K562 (cell line): Measurements from ENCODE around the gene RNF41. TPM values are rescaled to one million over a fixed set of nuclear protein-coding genes. Genes with fewer than 3 reads are reported as not detected.

ENCODE experiments used
- CXXC5 ChIP-seq: fragments of 250-450 bp; sonication (Bioruptor Pico); IDR thresholded peaks from 2 replicates; pipeline ENCODE4 v1.8.0; 2022; ENCODE audit warnings: inconsistent platforms, mild to moderate bottlenecking, moderate library complexity
- E2F6 ChIP-seq, 2 experiments: IDR thresholded peaks; 2 replicates each; pipeline ENCODE4 v1.6.1; 2011; ENCODE audit warnings: borderline replicate concordance in 1 of 2, control low read depth in 1 of 2, low read depth in 1 of 2, low read length in 1 of 2, mild to moderate bottlenecking in 1 of 2, mixed read lengths in 1 of 2, moderate library complexity in 1 of 2; ENCODE audit not compliant: insufficient read depth in 1 of 2, insufficient read length in 1 of 2, poor library complexity in 1 of 2, severe bottlenecking in 1 of 2; ENCODE audit errors: extremely low read depth in 1 of 2
- FOXA3 ChIP-seq, 2 experiments: fragments of 450-650 bp in 1 of 2; sonication (generic) in 1 of 2; formaldehyde crosslinking; IDR thresholded peaks in 1 of 2; conservative IDR thresholded peaks in 1 of 2; 2 replicates each; pipeline versions ENCODE4 v1.4.0 to v1.8.0; 2020 to 2022; ENCODE audit warnings: mild to moderate bottlenecking in 2 of 2, missing genetic modification reagents in 1 of 2
- ILK ChIP-seq: fragments of 450-650 bp; IDR thresholded peaks from 2 replicates; pipeline ENCODE4 v1.6.1; 2016; ENCODE audit warnings: missing genetic modification characterization, low read depth, mild to moderate bottlenecking, missing compliant biosample characterization, moderate library complexity, borderline replicate concordance
- NEUROD1 ChIP-seq: fragments of 150-350 bp; IDR thresholded peaks from 2 replicates; pipeline ENCODE4 v1.6.1; 2014; ENCODE audit warnings: borderline replicate concordance, low read length, low read depth; ENCODE audit not compliant: partially characterized antibody
- POLR2AphosphoS2 ChIP-seq: IDR thresholded peaks from 2 replicates; pipeline ENCODE4 v1.6.1; 2012; ENCODE audit warnings: low read length, improper control_type of control experiment
- RCOR1 ChIP-seq, 2 experiments: IDR thresholded peaks; 2 replicates each; pipeline ENCODE4 v1.6.1; 2012; ENCODE audit warnings: low read depth in 2 of 2, low read length in 2 of 2, borderline replicate concordance in 1 of 2, improper control_type of control experiment in 1 of 2
- SNAPC5 ChIP-seq: fragments of 250-450 bp; sonication (Bioruptor Pico); IDR thresholded peaks from 2 replicates; pipeline ENCODE4 v1.8.0; 2021; ENCODE audit warnings: moderate library complexity, mild to moderate bottlenecking, inconsistent platforms
- TAF9B ChIP-seq: fragments of 450-650 bp; IDR thresholded peaks from 2 replicates; pipeline ENCODE4 v1.6.1; 2018; ENCODE audit warnings: mild to moderate bottlenecking; ENCODE audit not compliant: partially characterized antibody
- TCF15 ChIP-seq: fragments of 250-450 bp; sonication (Bioruptor Pico); IDR thresholded peaks from 2 replicates; pipeline ENCODE4 v1.8.0; 2022; ENCODE audit warnings: moderate library complexity, mild to moderate bottlenecking, inconsistent platforms
- TCF7 ChIP-seq: sonication (generic); IDR thresholded peaks from 2 replicates; pipeline ENCODE4 v1.6.1; 2016; ENCODE audit warnings: antibody characterized with exemption, borderline replicate concordance
- TEAD1 ChIP-seq, 2 experiments: fragments of 450-650 bp in 1 of 2; sonication (generic) in 1 of 2; formaldehyde crosslinking; IDR thresholded peaks; 2 replicates each; pipeline versions ENCODE4 v1.4.0 to v1.8.0; 2020 to 2022; ENCODE audit warnings: mild to moderate bottlenecking in 2 of 2, missing genetic modification reagents in 1 of 2
- TEAD4 ChIP-seq, 2 experiments: sonication (generic) in 1 of 2; formaldehyde crosslinking in 1 of 2; IDR thresholded peaks; 2 replicates each; pipeline versions ENCODE4 v1.6.1 to v1.8.0; 2012 to 2022; ENCODE audit warnings: borderline replicate concordance in 1 of 2, inconsistent platforms in 1 of 2, low read length in 1 of 2, mild to moderate bottlenecking in 1 of 2, missing genetic modification reagents in 1 of 2
- THRB ChIP-seq: fragments of 450-650 bp; formaldehyde crosslinking; conservative IDR thresholded peaks from 2 replicates; pipeline ENCODE4 v1.4.0; 2022; ENCODE audit warnings: mild to moderate bottlenecking, missing genetic modification characterization
- ZBTB2 ChIP-seq: fragments of 450-650 bp; IDR thresholded peaks from 2 replicates; pipeline ENCODE4 v1.6.1; 2016; ENCODE audit warnings: antibody characterized with exemption
- ZKSCAN1 ChIP-seq: fragments of 150-350 bp; IDR thresholded peaks from 2 replicates; pipeline ENCODE4 v1.6.1; 2016; ENCODE audit warnings: low read depth, low read length
- ZNF639 ChIP-seq, 2 experiments: fragments of 200-800 bp in 1 of 2; sonication (Bioruptor generic) in 1 of 2; sonication (generic) in 1 of 2; formaldehyde crosslinking in 1 of 2; IDR thresholded peaks in 1 of 2; conservative IDR thresholded peaks in 1 of 2; 2 replicates each; pipeline versions ENCODE4 v1.5.0 to v1.6.1; 2016 to 2020; ENCODE audit warnings: missing compliant biosample characterization in 1 of 2, missing genetic modification characterization in 1 of 2, missing genetic modification reagents in 1 of 2
- polyA plus RNA-seq, 8 experiments: library from polyadenylated mRNA; depleted of rRNA in 4 of 8; stranded (reverse) in 5 of 8; unstranded in 3 of 8; fragments of >200 nt; fragmentation: Nextera tagmentation in 2 of 8; fragmentation: Illumina TruSeq in 1 of 8; extraction: Ambion mirVana in 2 of 8; extraction: Trizol in 1 of 8; gene quantifications; 2 replicates each; pipeline versions ENCODE4 v1.2.1 to v1.2.3, GENCODE V29; 2011 to 2014; ENCODE audit warnings: inconsistent platforms in 1 of 8, missing spikeins in 1 of 8
- total RNA-seq, 7 experiments: library from RNA; depleted of rRNA in 6 of 7; stranded (reverse); fragments of >200 nt in 6 of 7; fragmentation: Illumina TruSeq in 2 of 7; extraction: Trizol in 2 of 7; gene quantifications; 2 replicates each; pipeline versions ENCODE4 v1.2.1 to v1.2.3, GENCODE V29; 2011 to 2021; ENCODE audit warnings: low replicate concordance in 1 of 7

RNF41 gene
- total and polyA plus RNA-seq, 9 of the 15 experiments (the other 6 are each of a cell fraction or from before 2014, with no cell fraction given): 28.2 to 46.8 (median 33.8) TPM

GRCh38 chr12:56157201-56158028 is 64.3 kb downstream of the RNF41 start (continued):
- TF ChIP-seq ZNF639 (CRISPR knock-in tag; conservative IDR thresholded peaks at IDR 0.05 in 1 of 2, IDR thresholded peaks at IDR 0.05 in 1 of 2): peak in 1 of 2 experiments; percentile 74; a peak in 2 of 4 replicates
- peak; percentile 99 for TF ChIP-seq TEAD1 (CRISPR knock-in tag; IDR thresholded peaks at IDR 0.05)
- TF ChIP-seq ZBTB2: peak; percentile 33; the same call in 1 of the 2 replicates
- TF ChIP-seq CXXC5 (CRISPR knock-in tag): peak; percentile 22; the same call in 1 of the 2 replicates
- peak; percentile 50; the same call in 1 of the 2 replicates for TF ChIP-seq THRB (CRISPR knock-in tag)
- TF ChIP-seq TEAD4 (IDR thresholded peaks at IDR 0.05; ENCODE audit: low read length): peak; percentile 90
- no peak for TF ChIP-seq TEAD4 (CRISPR knock-in tag; IDR thresholded peaks at IDR 0.05; ENCODE audit: borderline replicate concordance)
- TF ChIP-seq ZKSCAN1: peak; percentile 47; the same call in 1 of the 2 replicates
- peak; percentile 60 for TF ChIP-seq NEUROD1
- TF ChIP-seq SNAPC5: no peak
- 0 out of 2 replicates have a peak, but pooled peaks have one; percentile 6 for TF ChIP-seq TCF15 (CRISPR knock-in tag)
- no peak for TF ChIP-seq TAF9B
- no peak for TF ChIP-seq ILK (tag)
- TF ChIP-seq RCOR1 (IDR thresholded peaks at IDR 0.05; ENCODE audit: borderline replicate concordance in 1 of 2, low read depth in 2 of 2, low read length in 2 of 2): peak in 1 of 2 experiments; percentile 34; a peak in 1 of 4 replicates
- TF ChIP-seq E2F6 (IDR thresholded peaks at IDR 0.05; ENCODE audit: borderline replicate concordance in 1 of 2, extremely low read depth in 1 of 2, insufficient read depth in 1 of 2, insufficient read length in 1 of 2, low read depth in 1 of 2, low read length in 1 of 2, poor library complexity in 1 of 2, severe bottlenecking in 1 of 2): peak; percentile 77 to 90
- 0 out of 2 replicates have a peak, but pooled peaks have one; percentile 75 for TF ChIP-seq POLR2AphosphoS2
- no peak; the same call in 1 of the 2 replicates for TF ChIP-seq TCF7
- peak in 1 of 2 experiments; percentile 56; a peak in 1 of 4 replicates for TF ChIP-seq FOXA3 (CRISPR knock-in tag; conservative IDR thresholded peaks at IDR 0.05 in 1 of 2, IDR thresholded peaks at IDR 0.05 in 1 of 2)
